Amniotic epithelial cell (primary cell): Measurements from ENCODE around the gene AKT3.
"Not testable (repeated sequence)": the region's sequence is repeated elsewhere in the genome, so short reads cannot be mapped to it uniquely, and the experiment has no call there.

Experiments
- DNase-seq: peaks from one replicate; pipeline ENCODE4 v3.0.0-alpha.2; 2010; ENCODE audit warnings: low read depth

AKT3 gene

GRCh38 chr1:243842161-243842560 is 7.9 kb downstream of the AKT3 start:
- DNase-seq, result no peak

- DNase-seq, result peak; percentile 21
These were observed 8.5 kb downstream of the AKT3 start for GRCh38 chr1:243841507-243841906.

GRCh38 chr1:243837907-243838535 is 12.0 kb downstream of the AKT3 start:
- DNase-seq, result no peak

- DNase-seq, result no peak
These were observed 15.9 kb downstream of the AKT3 start for GRCh38 chr1:243834130-243834529.

GRCh38 chr1:243831463-243831862 is 18.6 kb downstream of the AKT3 start:
- no peak for DNase-seq

GRCh38 chr1:243827206-243827605 is 22.8 kb downstream of the AKT3 start:
- DNase-seq, result peak; percentile 26

GRCh38 chr1:243824907-243825306 is 25.1 kb downstream of the AKT3 start:
- DNase-seq, result not testable (repeated sequence)

- DNase-seq, result no peak
These were observed 28.8 kb downstream of the AKT3 start for GRCh38 chr1:243821177-243821680.

GRCh38 chr1:243819438-243819839 is 30.6 kb downstream of the AKT3 start:
- DNase-seq, result no peak

- DNase-seq, result no peak
These were observed 31.1 kb downstream of the AKT3 start for GRCh38 chr1:243818978-243819377.

GRCh38 chr1:243814718-243815117 is 35.3 kb downstream of the AKT3 start:
- DNase-seq, result no peak

GRCh38 chr1:243807346-243807745 is 42.7 kb downstream of the AKT3 start:
- DNase-seq, result not testable (repeated sequence)

GRCh38 chr1:243806310-243806709 is 43.7 kb downstream of the AKT3 start:
- DNase-seq, result no peak

GRCh38 chr1:243802736-243803135 is 47.3 kb downstream of the AKT3 start:
- DNase-seq, result no peak

GRCh38 chr1:243801378-243801777 is 48.7 kb downstream of the AKT3 start:
- no peak for DNase-seq

- no peak for DNase-seq
These were observed 50.1 kb downstream of the AKT3 start for GRCh38 chr1:243799908-243800307.

- DNase-seq, result peak; percentile 93
These were observed 51.3 kb downstream of the AKT3 start for GRCh38 chr1:243798726-243799125.

- no peak for DNase-seq
These were observed 54.0 kb downstream of the AKT3 start for GRCh38 chr1:243796016-243796415.

GRCh38 chr1:243793298-243793697 is 56.7 kb downstream of the AKT3 start:
- DNase-seq, result no peak

GRCh38 chr1:243792891-243793290 is 57.2 kb downstream of the AKT3 start:
- DNase-seq, result no peak

GRCh38 chr1:243792401-243792800 is 57.6 kb downstream of the AKT3 start:
- DNase-seq, result no peak

- DNase-seq, result peak; percentile 66
These were observed 58.3 kb downstream of the AKT3 start for GRCh38 chr1:243791586-243792267.

GRCh38 chr1:243790404-243790803 is 59.6 kb downstream of the AKT3 start:
- DNase-seq, result no peak

- no peak for DNase-seq
These were observed 63.5 kb downstream of the AKT3 start for GRCh38 chr1:243786531-243786930.
